GM21381 (cell line): ENCODE results near the gene MUC5B.
"Not testable (repeated sequence)": the region's sequence is repeated elsewhere in the genome, so short reads cannot be mapped to it uniquely, and the experiment has no call there.

ENCODE experiments used
- ATAC-seq: cut with Tn5 transposase; IDR thresholded peaks from one replicate; pipeline ENCODE4 v1.9.1; 2021; ENCODE audit warnings: mild to moderate bottlenecking, moderate library complexity; ENCODE audit not compliant: unreplicated experiment

The MUC5B gene

DNA sequence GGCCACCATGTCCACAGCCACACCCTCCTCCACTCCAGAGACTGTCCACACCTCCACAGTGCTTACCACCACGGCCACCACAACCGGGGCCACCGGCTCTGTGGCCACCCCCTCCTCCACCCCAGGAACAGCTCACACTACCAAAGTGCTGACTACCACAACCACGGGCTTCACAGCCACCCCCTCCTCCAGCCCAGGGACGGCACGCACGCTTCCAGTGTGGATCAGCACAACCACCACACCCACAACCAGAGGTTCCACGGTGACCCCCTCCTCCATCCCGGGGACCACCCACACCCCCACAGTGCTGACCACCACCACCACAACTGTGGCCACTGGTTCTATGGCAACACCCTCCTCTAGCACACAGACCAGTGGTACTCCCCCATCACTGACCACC is 21.7 kb downstream of the MUC5B start:
- ATAC-seq = not testable (repeated sequence)

DNA sequence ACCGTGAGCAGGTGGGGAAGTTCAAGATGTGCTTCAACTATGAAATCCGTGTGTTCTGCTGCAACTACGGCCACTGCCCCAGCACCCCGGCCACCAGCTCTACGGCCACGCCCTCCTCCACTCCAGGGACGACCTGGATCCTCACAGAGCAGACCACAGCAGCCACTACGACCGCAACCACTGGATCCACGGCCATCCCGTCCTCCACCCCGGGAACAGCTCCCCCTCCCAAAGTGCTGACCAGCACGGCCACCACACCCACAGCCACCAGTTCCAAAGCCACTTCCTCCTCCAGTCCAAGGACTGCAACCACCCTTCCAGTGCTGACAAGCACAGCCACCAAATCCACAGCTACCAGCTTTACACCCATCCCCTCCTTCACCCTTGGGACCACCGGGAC is 22.9 kb downstream of the MUC5B start:
- not testable (repeated sequence) for ATAC-seq

DNA sequence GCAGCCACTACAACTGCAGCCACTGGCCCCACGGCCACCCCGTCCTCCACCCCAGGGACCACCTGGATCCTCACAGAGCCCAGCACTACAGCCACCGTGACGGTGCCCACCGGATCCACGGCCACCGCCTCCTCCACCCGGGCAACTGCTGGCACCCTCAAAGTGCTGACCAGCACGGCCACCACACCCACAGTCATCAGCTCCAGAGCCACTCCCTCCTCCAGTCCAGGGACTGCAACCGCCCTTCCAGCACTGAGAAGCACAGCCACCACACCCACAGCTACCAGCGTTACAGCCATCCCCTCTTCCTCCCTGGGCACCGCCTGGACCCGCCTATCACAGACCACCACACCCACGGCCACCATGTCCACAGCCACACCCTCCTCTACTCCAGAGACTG is 23.4 kb downstream of the MUC5B start:
- not testable (repeated sequence) for ATAC-seq

DNA sequence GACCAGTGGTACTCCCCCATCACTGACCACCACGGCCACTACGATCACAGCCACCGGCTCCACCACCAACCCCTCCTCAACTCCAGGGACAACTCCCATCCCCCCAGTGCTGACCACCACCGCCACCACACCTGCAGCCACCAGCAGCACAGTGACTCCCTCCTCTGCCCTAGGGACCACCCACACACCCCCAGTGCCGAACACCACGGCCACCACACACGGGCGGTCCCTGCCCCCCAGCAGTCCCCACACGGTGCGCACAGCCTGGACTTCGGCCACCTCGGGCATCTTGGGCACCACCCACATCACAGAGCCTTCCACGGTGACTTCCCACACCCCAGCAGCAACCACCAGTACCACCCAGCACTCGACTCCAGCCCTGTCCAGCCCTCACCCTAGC is 24.2 kb downstream of the MUC5B start:
- ATAC-seq = not testable (repeated sequence)

DNA sequence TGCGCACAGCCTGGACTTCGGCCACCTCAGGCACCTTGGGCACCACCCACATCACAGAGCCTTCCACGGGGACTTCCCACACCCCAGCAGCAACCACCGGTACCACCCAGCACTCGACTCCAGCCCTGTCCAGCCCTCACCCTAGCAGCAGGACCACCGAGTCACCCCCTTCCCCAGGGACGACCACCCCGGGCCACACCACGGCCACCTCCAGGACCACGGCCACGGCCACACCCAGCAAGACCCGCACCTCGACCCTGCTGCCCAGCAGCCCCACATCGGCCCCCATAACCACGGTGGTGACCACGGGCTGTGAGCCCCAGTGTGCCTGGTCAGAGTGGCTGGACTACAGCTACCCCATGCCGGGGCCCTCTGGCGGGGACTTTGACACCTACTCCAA is 26.1 kb downstream of the MUC5B start:
- ATAC-seq = not testable (repeated sequence)

DNA sequence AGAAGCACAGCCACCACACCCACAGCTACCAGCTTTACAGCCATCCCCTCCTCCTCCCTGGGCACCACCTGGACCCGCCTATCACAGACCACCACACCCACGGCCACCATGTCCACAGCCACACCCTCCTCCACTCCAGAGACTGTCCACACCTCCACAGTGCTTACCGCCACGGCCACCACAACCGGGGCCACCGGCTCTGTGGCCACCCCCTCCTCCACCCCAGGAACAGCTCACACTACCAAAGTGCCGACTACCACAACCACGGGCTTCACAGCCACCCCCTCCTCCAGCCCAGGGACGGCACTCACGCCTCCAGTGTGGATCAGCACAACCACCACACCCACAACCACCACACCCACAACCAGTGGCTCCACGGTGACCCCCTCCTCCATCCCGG is 27.5 kb downstream of the MUC5B start:
- ATAC-seq = not testable (repeated sequence)

DNA sequence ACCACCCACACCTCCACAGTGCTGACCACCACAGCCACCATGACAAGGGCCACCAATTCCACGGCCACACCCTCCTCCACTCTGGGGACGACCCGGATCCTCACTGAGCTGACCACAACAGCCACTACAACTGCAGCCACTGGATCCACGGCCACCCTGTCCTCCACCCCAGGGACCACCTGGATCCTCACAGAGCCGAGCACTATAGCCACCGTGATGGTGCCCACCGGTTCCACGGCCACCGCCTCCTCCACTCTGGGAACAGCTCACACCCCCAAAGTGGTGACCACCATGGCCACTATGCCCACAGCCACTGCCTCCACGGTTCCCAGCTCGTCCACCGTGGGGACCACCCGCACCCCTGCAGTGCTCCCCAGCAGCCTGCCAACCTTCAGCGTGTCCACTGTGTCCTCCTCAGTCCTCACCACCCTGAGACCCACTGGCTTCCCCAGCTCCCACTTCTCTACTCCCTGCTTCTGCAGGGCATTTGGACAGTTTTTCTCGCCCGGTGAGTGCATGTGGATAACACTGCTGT is 28.4 kb downstream of the MUC5B start:
- ATAC-seq = no peak

DNA sequence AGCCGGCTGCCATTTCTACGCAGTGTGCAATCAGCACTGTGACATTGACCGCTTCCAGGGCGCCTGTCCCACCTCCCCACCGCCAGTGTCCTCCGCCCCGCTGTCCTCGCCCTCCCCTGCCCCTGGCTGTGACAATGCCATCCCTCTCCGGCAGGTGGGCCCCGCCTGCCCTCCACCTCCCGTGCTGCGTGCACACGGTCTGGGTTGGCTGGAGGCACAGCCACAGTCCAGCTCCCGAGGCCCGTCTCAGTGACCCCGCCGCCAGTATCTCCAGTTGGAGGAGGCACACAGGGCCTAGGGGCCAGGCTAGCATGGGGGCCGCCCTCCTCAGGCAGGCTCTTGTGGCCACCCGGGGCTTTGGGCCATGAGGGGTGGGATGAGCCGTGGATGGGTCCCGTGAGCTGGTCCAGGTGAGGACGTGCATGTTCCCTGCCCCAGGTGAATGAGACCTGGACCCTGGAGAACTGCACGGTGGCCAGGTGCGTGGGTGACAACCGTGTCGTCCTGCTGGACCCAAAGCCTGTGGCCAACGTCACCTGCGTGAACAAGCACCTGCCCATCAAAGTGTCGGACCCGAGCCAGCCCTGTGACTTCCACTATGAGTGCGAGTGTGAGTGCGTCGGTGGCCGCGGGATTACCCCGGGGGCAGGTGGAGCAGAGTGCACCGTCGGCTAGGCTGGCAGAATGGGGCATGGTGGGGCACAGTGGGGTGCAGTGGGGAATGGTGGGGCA is 29.7 kb downstream of the MUC5B start:
- no peak for ATAC-seq

DNA sequence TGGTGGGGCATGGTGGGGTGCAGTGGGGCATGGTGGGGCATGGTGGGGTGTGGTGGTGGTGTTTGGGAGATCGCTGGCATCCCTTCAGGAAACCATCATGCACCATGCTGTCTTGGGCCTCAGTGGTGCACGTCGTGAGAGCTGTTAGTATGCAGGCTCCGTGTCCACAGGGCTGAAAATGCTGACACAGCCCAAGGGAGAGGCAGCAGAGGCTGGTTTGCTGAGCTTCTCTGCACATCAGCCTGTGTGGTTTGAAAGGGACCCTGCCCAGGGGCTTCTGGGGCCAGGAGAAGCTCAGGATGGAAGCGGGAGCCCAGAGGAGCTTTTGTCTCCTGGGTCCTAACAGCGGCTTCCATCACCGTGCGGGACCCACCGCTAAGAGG is 30.2 kb downstream of the MUC5B start:
- ATAC-seq = no peak

DNA sequence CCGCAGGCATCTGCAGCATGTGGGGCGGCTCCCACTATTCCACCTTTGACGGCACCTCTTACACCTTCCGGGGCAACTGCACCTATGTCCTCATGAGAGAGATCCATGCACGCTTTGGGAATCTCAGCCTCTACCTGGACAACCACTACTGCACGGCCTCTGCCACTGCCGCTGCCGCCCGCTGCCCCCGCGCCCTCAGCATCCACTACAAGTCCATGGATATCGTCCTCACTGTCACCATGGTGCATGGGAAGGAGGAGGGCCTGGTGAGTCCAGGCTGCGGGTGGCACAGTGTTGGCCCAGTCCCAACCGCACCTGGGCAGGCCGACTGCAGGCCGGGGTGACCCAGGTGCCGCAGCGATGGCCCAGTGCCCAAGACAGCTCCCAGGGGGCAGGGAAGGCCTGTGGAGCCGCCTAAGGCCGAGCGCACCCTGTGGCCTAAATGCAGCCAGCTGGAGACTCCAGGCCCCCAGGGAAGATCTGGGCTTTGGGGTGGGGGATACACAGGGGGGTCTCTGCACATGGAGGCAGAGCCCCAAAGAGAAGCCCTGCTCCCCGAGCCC is 31.3 kb downstream of the MUC5B start:
- ATAC-seq = no peak

DNA sequence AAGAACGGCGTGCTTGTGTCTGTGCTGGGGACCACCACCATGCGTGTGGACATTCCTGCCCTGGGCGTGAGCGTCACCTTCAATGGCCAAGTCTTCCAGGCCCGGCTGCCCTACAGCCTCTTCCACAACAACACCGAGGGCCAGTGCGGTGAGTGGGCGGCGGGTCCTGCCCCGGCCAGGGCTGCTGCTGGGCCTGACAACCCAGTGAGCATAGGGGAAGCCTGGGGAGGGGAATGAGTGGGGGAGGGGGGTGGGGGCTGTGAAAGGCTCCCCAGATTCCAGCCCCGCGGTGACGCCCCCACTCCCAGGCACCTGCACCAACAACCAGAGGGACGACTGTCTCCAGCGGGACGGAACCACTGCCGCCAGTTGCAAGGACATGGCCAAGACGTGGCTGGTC is 31.9 kb downstream of the MUC5B start:
- no peak for ATAC-seq

DNA sequence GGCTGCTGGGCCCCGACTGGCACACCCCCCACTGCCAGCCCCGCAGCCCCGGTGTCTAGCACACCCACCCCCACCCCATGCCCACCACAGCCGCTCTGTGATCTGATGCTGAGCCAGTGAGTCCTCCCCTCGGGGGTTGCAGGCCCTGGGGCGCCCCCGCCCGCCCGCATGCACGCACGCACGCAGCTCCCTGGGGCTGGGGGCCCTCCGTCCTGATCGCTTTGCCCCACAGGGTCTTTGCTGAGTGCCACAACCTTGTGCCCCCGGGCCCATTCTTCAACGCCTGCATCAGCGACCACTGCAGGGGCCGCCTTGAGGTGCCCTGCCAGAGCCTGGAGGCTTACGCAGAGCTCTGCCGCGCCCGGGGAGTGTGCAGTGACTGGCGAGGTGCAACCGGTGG is 32.3 kb downstream of the MUC5B start:
- ATAC-seq = no peak

DNA sequence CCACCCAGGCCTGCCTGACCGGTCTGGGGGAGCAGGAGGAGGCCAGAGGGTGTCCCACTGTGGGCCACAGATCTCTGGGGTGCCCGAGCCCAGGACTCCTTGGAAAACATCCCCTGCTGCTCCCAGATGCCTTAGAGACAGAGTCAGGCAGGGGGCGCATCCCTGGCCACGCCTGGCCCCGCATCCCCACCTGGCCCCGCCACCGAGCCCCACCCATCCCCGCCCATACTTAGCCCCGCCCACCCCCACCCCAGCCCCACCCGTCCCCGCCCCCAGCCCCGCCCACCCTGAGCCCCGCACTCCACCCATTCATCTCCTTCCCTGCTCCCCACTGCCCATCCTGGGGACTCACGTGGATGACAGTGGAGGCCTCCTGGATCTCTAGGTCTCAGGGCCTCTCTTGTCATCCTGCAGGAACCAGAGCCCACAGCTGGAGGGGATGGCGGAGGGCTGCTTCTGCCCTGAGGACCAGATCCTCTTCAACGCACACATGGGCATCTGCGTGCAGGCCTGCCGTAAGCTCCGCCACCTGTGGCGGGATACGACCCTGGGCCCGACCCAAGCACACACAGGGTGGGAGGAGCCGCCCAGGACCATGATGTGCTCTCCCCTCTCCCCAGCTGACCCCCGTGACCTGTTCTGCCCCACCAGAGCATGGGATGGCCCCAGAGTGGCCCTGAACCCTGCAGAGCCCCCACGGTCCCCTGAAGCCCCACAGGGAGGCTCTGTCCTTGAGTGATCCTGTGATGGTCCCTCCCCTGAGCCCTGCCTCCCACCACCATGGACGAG is 33.6 kb downstream of the MUC5B start:
- ATAC-seq = no peak

DNA sequence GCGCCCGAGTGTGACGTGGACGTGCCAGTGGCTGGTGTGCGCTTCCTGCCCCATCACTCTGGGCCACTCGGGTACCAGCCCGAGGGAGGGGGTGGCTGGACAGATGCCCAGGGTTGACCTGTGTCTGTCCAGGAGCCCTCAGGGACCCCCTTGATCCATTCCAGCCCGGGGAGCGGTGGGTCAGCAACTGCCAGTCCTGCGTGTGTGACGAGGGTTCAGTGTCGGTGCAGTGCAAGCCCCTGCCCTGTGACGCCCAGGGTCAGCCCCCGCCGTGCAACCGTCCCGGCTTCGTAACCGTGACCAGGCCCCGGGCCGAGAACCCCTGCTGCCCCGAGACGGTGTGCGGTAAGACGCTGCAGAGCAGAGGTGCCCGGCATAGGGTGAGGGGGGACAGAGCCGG is 34.5 kb downstream of the MUC5B start:
- ATAC-seq = no peak

DNA sequence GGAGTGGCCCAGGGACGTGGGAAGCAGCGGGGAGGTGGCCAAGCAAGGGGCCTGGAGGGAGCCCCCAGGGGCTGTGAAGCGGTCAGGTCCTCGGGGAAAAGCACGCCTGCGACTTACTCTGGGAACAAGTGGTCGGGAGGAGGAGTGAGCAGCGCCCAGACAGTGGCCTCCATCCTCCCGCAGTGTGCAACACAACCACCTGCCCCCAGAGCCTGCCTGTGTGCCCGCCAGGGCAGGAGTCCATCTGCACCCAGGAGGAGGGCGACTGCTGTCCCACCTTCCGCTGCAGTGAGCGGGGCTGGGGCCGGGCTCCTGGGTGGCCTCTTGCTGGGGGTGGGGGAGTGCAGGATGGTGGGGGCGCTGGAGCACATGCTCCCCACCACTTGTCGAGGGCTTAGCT is 35.0 kb downstream of the MUC5B start:
- no peak for ATAC-seq

DNA sequence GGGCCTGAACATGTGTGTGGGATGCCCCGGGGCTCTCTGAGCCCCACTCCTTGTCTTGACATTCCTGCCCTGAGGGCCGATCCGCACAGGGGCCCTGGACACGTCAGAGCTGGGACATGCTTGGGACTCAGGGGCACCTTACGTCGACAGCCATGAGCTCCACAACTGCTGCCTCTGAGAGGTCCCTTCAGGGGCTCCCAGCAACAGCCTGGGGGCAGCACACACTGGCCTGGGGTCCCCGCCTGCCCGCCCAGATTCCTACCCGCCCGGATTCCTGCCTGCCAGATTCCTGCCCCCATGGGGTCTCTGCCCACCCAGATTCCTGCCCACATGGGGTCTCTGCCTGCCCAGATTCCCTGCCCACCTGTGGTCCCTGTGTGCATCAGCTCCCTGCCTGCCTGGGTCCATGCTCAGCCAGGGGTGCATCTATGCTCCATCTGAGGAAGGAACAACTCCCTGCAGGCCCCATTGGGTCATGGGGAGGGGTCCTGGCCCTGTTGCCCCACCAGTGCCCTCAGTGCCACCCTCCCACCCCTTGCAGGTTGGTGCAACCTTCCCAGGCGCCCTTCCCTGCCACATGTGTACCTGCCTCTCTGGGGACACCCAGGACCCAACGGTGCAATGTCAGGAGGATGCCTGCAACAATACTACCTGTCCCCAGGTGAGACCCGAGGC is 35.7 kb downstream of the MUC5B start:
- no peak for ATAC-seq

DNA sequence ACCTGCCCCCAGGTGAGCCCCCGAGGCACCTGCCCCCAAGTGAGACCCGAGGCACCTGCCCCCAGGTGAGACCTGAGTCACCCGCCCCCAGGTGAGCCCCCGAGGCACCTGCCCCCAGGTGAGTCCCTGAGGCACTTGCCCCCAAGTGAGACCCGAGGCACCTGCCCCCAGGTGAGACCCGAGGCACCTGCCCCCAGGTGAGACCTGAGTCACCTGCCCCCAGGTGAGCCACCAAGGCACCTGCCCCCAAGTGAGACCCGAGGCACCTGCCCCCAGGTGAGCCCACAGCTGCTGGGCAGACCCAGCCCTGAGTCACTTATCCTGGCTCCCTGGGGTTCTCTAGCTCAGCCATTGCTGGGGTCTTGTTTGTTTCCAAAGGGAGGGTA is 36.2 kb downstream of the MUC5B start:
- ATAC-seq = no peak

DNA sequence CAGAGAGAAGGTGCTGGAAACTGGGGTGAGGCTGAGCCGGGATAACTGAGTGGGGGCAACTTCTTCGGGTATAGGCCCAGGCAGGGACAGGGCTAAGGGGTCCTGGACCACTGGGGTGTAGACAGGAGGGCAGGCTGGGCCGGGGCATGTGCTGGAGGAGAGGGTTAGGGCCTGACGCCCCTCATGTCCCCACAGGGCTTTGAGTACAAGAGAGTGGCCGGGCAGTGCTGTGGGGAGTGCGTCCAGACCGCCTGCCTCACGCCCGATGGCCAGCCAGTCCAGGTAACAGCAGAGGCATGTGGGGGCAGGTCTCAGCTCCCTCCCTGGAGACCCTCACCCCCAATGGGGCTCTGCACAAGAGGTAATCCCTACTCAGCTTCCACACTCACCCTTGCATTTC is 36.7 kb downstream of the MUC5B start:
- no peak for ATAC-seq

DNA sequence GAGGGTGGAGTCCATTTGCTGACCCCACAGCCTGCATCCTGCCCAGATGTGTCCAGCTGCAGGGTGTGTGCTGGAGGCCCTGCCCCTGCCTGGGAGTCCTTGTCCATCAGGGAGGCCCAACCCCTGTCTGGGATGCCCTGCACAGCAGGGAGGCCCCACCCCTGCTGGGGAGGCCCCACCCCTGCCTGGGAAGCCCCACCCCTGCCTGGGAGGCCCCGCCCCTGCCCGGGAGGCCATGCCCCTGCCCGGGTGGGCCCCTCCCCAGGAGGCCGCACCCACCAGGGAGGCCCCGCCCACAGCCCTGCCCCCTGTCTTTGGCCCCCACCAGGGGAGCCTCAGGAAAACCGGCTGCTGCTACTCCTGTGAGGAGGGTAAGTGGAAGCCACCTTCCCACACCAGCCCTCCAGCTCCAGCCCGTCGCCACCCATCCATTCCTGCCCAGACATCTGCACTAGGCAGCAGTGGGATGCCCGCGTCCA is 37.2 kb downstream of the MUC5B start:
- ATAC-seq = no peak

DNA sequence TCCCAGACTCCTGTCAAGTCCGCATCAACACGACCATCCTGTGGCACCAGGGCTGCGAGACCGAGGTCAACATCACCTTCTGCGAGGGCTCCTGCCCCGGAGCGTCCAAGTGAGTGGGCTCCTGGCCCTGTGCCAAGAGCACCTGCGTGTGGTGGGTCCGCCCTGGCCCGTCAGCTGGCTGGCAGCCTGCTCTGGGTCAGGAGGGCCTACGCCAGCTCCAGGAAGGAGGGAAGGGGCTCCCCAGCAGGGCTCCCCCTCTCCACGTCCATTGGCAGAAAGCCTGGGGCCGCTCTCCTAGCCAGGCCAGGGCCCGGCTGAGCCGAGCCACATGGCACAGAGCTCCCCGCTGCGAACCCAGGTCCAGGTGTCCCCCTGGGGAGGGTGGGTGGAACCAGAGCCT is 37.8 kb downstream of the MUC5B start:
- no peak for ATAC-seq
